SK-N-SH (cell line): ENCODE data around the gene USP34. TPM values are rescaled to one million over a fixed set of nuclear protein-coding genes. Genes with fewer than 3 reads are reported as not detected.

Experiments
- CTCF ChIA-PET: fragments of 300-600, 350-600 bp; formaldehyde crosslinking; extraction: SDS; loops from one replicate; lab custom pipeline; 2021; lab: Yijun Ruan, JAX
- POLR2A ChIA-PET: fragments of 350-600 bp; sonication (Branson Sonifier 250); formaldehyde crosslinking; extraction: SDS; loops from one replicate; lab custom pipeline; 2020; ENCODE audit warnings: antibody characterized with exemption, inconsistent platforms; lab: Yijun Ruan, JAX
- DNase-seq: peaks from one replicate; pipeline ENCODE4 v3.0.0; 2012
- H2AFZ ChIP-seq: fragments of 200-600 bp; sonication (generic); 2 replicates; pipeline ENCODE4 v1.8.1; 2016; ENCODE audit warnings: antibody characterized with exemption, mild to moderate bottlenecking, low read depth
- H3F3A ChIP-seq: fragments of 200-600 bp; sonication (generic); replicated peaks from 2 replicates; pipeline ENCODE3; 2016; ENCODE audit warnings: antibody characterized with exemption, mild to moderate bottlenecking; ENCODE audit not compliant: insufficient read depth
- H3K27ac ChIP-seq, 2 experiments: fragments of 200-500 bp in 1 of 2; fragments of 200-600 bp in 1 of 2; sonication (Bioruptor generic) in 1 of 2; sonication (generic), shearing (Covaris generic) in 1 of 2; 2 replicates each; pipeline versions ENCODE4 v1.5.1 to v1.6.1; 2014 to 2016; ENCODE audit warnings: low read depth in 2 of 2, inconsistent platforms in 1 of 2, low read length in 1 of 2, mild to moderate bottlenecking in 1 of 2, mixed read lengths in 1 of 2
- H3K27me3 ChIP-seq: fragments of 200-600 bp; sonication (generic), shearing (Covaris generic); 2 replicates; pipeline ENCODE4 v1.6.1; 2016; ENCODE audit warnings: mixed run types; ENCODE audit not compliant: insufficient read depth
- H3K36me3 ChIP-seq, 2 experiments: fragments of 200-500 bp in 1 of 2; fragments of 200-600 bp in 1 of 2; sonication (Bioruptor generic) in 1 of 2; sonication (generic) in 1 of 2; replicated peaks in 1 of 2; 2 replicates each; pipeline versions ENCODE3 to v1.5.1; 2014 to 2016; ENCODE audit warnings: low read length in 1 of 2, mild to moderate bottlenecking in 1 of 2; ENCODE audit not compliant: insufficient read depth in 2 of 2, control insufficient read depth in 1 of 2
- H3K4me1 ChIP-seq, 2 experiments: fragments of 200-500 bp in 1 of 2; fragments of 200-600 bp in 1 of 2; sonication (Bioruptor generic) in 1 of 2; sonication (generic), shearing (Covaris generic) in 1 of 2; 2 replicates each; pipeline versions ENCODE4 v1.5.1 to v1.6.1; 2014 to 2016; ENCODE audit warnings: low read depth in 1 of 2, low read length in 1 of 2, mixed run types in 1 of 2; ENCODE audit not compliant: insufficient read depth in 2 of 2, control insufficient read depth in 1 of 2
- H3K4me2 ChIP-seq: fragments of 200-600 bp; sonication (generic), shearing (Covaris generic); 2 replicates; pipeline ENCODE4 v1.6.1; 2017; ENCODE audit warnings: mixed run types
- H3K4me3 ChIP-seq, 2 experiments: fragments of 200-500 bp in 1 of 2; fragments of 200-600 bp in 1 of 2; sonication (Bioruptor generic) in 1 of 2; sonication (generic), shearing (Covaris generic) in 1 of 2; 2 replicates each; pipeline versions ENCODE4 v1.5.1 to v1.8.1; 2014 to 2016; ENCODE audit warnings: low read depth in 2 of 2, inconsistent platforms in 1 of 2, low read length in 1 of 2, mild to moderate bottlenecking in 1 of 2, mixed read lengths in 1 of 2, moderate library complexity in 1 of 2
- H3K79me2 ChIP-seq: fragments of 200-600 bp; sonication (generic); 2 replicates; pipeline ENCODE4 v1.8.1; 2017; ENCODE audit warnings: mild to moderate bottlenecking; ENCODE audit not compliant: insufficient read depth
- H3K9ac ChIP-seq: fragments of 200-600 bp; sonication (generic); 2 replicates; pipeline ENCODE4 v1.6.1; 2017; ENCODE audit warnings: mixed run types
- H3K9me2 ChIP-seq: fragments of 200-600 bp; sonication (generic); 2 replicates; pipeline ENCODE4 v1.6.1; 2017; ENCODE audit warnings: mixed run types
- H3K9me3 ChIP-seq: fragments of 200-600 bp; sonication (generic); 2 replicates; pipeline ENCODE4 v1.6.1; 2017; ENCODE audit warnings: mixed run types, mild to moderate bottlenecking, moderate library complexity
- H4K20me1 ChIP-seq: fragments of 200-600 bp; sonication (generic); 2 replicates; pipeline ENCODE4 v1.6.1; 2017; ENCODE audit warnings: mild to moderate bottlenecking, mixed run types; ENCODE audit not compliant: insufficient read depth
- CHD2 ChIP-seq: fragments of 150-350 bp; IDR thresholded peaks from 2 replicates; pipeline ENCODE4 v1.6.1; 2018; ENCODE audit warnings: low read length; ENCODE audit not compliant: partially characterized antibody
- CTCF ChIP-seq: fragments of 200-600 bp; sonication (generic); IDR thresholded peaks from 2 replicates; pipeline ENCODE4 v1.6.1; 2017; ENCODE audit warnings: antibody characterized with exemption, mild to moderate bottlenecking, moderate library complexity
- EP300 ChIP-seq, 2 experiments: IDR thresholded peaks; 2 replicates each; pipeline versions ENCODE4 v1.4.0 to v1.6.1; 2012; ENCODE audit warnings: borderline replicate concordance in 1 of 2, low read depth in 1 of 2, low read length in 1 of 2
- EZH2phosphoT487 ChIP-seq: fragments of 200-600 bp; sonication (generic); IDR thresholded peaks from 2 replicates; pipeline ENCODE4 v1.6.1; 2017; ENCODE audit warnings: low read depth, mixed run types, mild to moderate bottlenecking, antibody characterized with exemption, moderate library complexity, borderline replicate concordance
- FOSL2 ChIP-seq: IDR thresholded peaks from 2 replicates; pipeline ENCODE4 v1.4.0; 2012; ENCODE audit warnings: low read depth, mild to moderate bottlenecking, moderate library complexity, borderline replicate concordance
- FOXM1 ChIP-seq: IDR thresholded peaks from 2 replicates; pipeline ENCODE4 v1.4.0; 2012; ENCODE audit warnings: low read depth, mild to moderate bottlenecking
- JUND ChIP-seq: IDR thresholded peaks from 2 replicates; pipeline ENCODE4 v1.4.0; 2012
- MAX ChIP-seq: IDR thresholded peaks from 2 replicates; pipeline ENCODE4 v1.4.0; 2012; ENCODE audit warnings: low read depth
- MXI1 ChIP-seq: IDR thresholded peaks from 2 replicates; pipeline ENCODE4 v1.6.1; 2012; ENCODE audit warnings: mild to moderate bottlenecking, low read depth, low read length, improper control_type of control experiment
- NFIC ChIP-seq: IDR thresholded peaks from 2 replicates; pipeline ENCODE4 v1.4.0; 2012; ENCODE audit warnings: borderline replicate concordance
- RFX5 ChIP-seq: IDR thresholded peaks from 2 replicates; pipeline ENCODE4 v1.6.1; 2012; ENCODE audit warnings: mild to moderate bottlenecking, improper control_type of control experiment, low read length
- RXRA ChIP-seq: IDR thresholded peaks from 2 replicates; pipeline ENCODE4 v1.4.0; 2012; ENCODE audit warnings: low read depth, mild to moderate bottlenecking, borderline replicate concordance
- TCF12 ChIP-seq: IDR thresholded peaks from 2 replicates; pipeline ENCODE4 v1.4.0; 2012
- TEAD4 ChIP-seq: IDR thresholded peaks from 2 replicates; pipeline ENCODE4 v1.4.0; 2012; ENCODE audit warnings: mild to moderate bottlenecking, borderline replicate concordance; ENCODE audit not compliant: insufficient read depth
- USF2 ChIP-seq: fragments of 150-350 bp; IDR thresholded peaks from 2 replicates; pipeline ENCODE4 v1.6.1; 2017; ENCODE audit warnings: antibody characterized with exemption, low read length, low read depth, borderline replicate concordance
- ZBTB33 ChIP-seq: IDR thresholded peaks from 2 replicates; pipeline ENCODE4 v1.4.0; 2012; ENCODE audit warnings: low read depth, borderline replicate concordance
- WGBS: methylation state at CpG from one replicate; pipeline ENCODE4 v1.1.6; 2017; ENCODE audit warnings: low lambda C conversion rate; 5-methylcytosine and 5-hydroxymethylcytosine counted together
- polyA plus RNA-seq, 3 experiments: library from polyadenylated mRNA; depleted of rRNA; stranded (reverse); fragments of >200 nt; gene quantifications; 2 replicates each; pipeline ENCODE4 v1.2.3, GENCODE V29; 2012

The USP34 gene
- polyA plus RNA-seq, 1 of the 3 experiments (the other 2 are of a cell fraction): 31.4 TPM

- DNase-seq: no peak
- peaks cover 11% of the 10 kb centered on the region; the same call in 1 of the 2 replicates for H3K9me3 ChIP-seq
- 100% methylated on average over 3 of the region's 3 CpGs for WGBS
- H3K9ac ChIP-seq: no peak overlapping the region
- no peaks in the 10 kb centered on the region; a peak in 1 of 4 replicates for H3K4me1 ChIP-seq
- H3K79me2 ChIP-seq: peaks cover 100% of the 10 kb centered on the region
- no peak overlapping the region for H2AFZ ChIP-seq
- H3K27ac ChIP-seq: no peak overlapping the region
- no peaks in the 10 kb centered on the region for H3K27me3 ChIP-seq
- H3K36me3 ChIP-seq: peaks cover 0 to 12% of the 10 kb centered on the region in 2 experiments
- H3K9me2 ChIP-seq: no peaks in the 10 kb centered on the region
- H3K4me2 ChIP-seq: no peak overlapping the region
- ChIA-PET CTCF (interaction anchor here (0.5 kb wide), 1 partner anchor 22 kb away, joined by 3 read pairs; no protein-coding TSS in a partner anchor), POLR2A (no interaction called here)
- peaks cover 17% of the 10 kb centered on the region for H3F3A ChIP-seq
- H4K20me1 ChIP-seq: peaks cover 94% of the 10 kb centered on the region
- TF ChIP-seq TCF12 (no peak), CHD2 (no peak), USF2 (no peak)
- TF ChIP-seq, all 33 proteins: peak for 0
- no peak overlapping the region for H3K4me3 ChIP-seq
Observed at GRCh38 chr2:61432990-61433389, 37.9 kb downstream of the USP34 start.

- TF ChIP-seq CTCF (no peak), NFIC (no peak), FOSL2 (no peak), ZBTB33 (no peak), MXI1 (no peak), EP300 (IDR thresholded peaks at IDR 0.05; ENCODE audit: borderline replicate concordance in 1 of 2, low read depth in 1 of 2, low read length in 1 of 2) (no peak), JUND (no peak), EZH2phosphoT487 (no peak), TCF12 (no peak), RXRA (no peak), MAX (no peak), RFX5 (no peak), FOXM1 (no peak), TEAD4 (no peak)
- H3K27ac ChIP-seq: no peak overlapping the region
- H3K36me3 ChIP-seq: peaks cover 0 to 13% of the 10 kb centered on the region in 2 experiments
- peaks cover 94% of the 10 kb centered on the region for H4K20me1 ChIP-seq
- H3K4me2 ChIP-seq: no peak overlapping the region
- WGBS: 94% methylated on average over 3 of the region's 5 CpGs
- no peak overlapping the region for H2AFZ ChIP-seq
- peaks cover 15% of the 10 kb centered on the region for H3F3A ChIP-seq
- H3K4me1 ChIP-seq: peaks cover 0 to 3% of the 10 kb centered on the region in 2 experiments; a peak in 1 of 4 replicates
- H3K9me3 ChIP-seq: no peaks in the 10 kb centered on the region
- H3K4me3 ChIP-seq: no peak overlapping the region
- CTCF ChIA-PET: no interaction called here
- no peaks in the 10 kb centered on the region for H3K9me2 ChIP-seq
- peaks cover 100% of the 10 kb centered on the region for H3K79me2 ChIP-seq
- no peaks in the 10 kb centered on the region for H3K27me3 ChIP-seq
- POLR2A ChIA-PET: no interaction called here
- H3K9ac ChIP-seq: no peak overlapping the region
- DNase-seq: no peak
Observed at GRCh38 chr2:61431345-61431744, 39.5 kb downstream of the USP34 start.
